ENCODE data around the gene CCDC171.

Gene CCDC171

DNA sequence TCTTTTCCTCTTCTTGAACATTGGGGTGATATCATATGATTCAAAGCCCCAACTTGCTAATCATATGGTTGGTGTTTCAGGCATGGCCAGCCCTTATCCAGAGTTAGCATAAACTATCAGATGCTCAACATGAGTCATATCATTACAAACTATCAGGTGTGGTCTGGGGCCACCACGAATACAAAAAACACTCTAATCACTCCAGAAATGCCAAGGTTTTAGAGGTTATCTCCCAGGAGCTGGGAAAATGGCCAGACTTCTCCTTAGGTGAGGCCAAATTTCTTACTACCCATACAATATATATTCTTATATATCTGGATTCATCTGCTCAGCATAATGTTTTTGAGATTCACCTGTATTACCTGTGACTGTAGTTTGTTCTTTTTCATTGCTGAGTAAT lies 210.5 kb downstream of the CCDC171 start:
- no peak for TF ChIP-seq EZH2 (IDR thresholded peaks at IDR 0.05; ENCODE audit: borderline replicate concordance, low read length)
- Histone ChIP-seq H3K9me2 (ENCODE audit: low read depth, low read length) (no peaks in the 10 kb centered on the region), H3K36me3 (ENCODE audit: insufficient read depth, low read length) (no peaks in the 10 kb centered on the region), H3K27me3 (ENCODE audit: insufficient read depth, low read length) (no peaks in the 10 kb centered on the region), H3K79me2 (ENCODE audit: insufficient read depth, low read length) (no peaks in the 10 kb centered on the region), H4K20me1 (ENCODE audit: insufficient read depth, low read length) (no peaks in the 10 kb centered on the region), H3K4me2 (ENCODE audit: low read length) (no peak overlapping the region), H3K27ac (ENCODE audit: low read depth, low read length, poor library complexity, severe bottlenecking) (no peak overlapping the region), H3K4me3 (ENCODE audit: low read depth, low read length, poor library complexity, severe bottlenecking) (no peak overlapping the region), H2AFZ (ENCODE audit: low read length) (no peak overlapping the region), H3K9me3 (ENCODE audit: low read length) (no peaks in the 10 kb centered on the region), H3K9ac (ENCODE audit: low read length) (no peak overlapping the region), H3F3A (ENCODE audit: insufficient read depth, low read length) (no peaks in the 10 kb centered on the region), H3K4me1 (ENCODE audit: insufficient read depth, low read length, severe bottlenecking) (no peaks in the 10 kb centered on the region)

GRCh38 chr9:15764131-15764530 lies 211.3 kb downstream of the CCDC171 start:
- H3K9me3 ChIP-seq (ENCODE audit: low read length), result no peaks in the 10 kb centered on the region
- H4K20me1 ChIP-seq (ENCODE audit: insufficient read depth, low read length), result no peaks in the 10 kb centered on the region

DNA sequence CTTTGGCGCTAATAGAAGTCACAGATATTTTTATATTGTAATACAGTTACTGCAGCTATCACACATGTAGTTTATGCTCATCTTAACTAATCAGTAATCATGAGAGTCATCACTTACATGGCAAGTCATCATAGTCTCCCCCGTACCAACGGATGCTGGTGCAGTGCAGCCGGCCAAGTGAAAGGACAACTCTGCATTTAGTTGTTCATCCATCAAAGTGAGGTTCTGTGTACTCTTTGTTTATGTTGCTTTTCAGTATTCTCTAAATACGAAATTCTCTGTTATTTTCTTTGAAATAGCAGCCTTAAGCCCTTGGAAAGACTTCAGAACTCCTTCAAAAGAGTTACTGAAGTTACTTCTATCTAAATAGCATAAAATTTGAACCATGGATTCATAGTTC lies 216.7 kb downstream of the CCDC171 start:
- Histone ChIP-seq H3K9me2 (ENCODE audit: low read depth, low read length) (no peaks in the 10 kb centered on the region), H2AFZ (ENCODE audit: low read length) (no peak overlapping the region), H3K9ac (ENCODE audit: low read length) (no peak overlapping the region), H3K27me3 (ENCODE audit: insufficient read depth, low read length) (no peaks in the 10 kb centered on the region), H3K9me3 (ENCODE audit: low read length) (no peaks in the 10 kb centered on the region), H3K4me2 (ENCODE audit: low read length) (no peak overlapping the region), H4K20me1 (ENCODE audit: insufficient read depth, low read length) (no peaks in the 10 kb centered on the region), H3K4me3 (ENCODE audit: low read depth, low read length, poor library complexity, severe bottlenecking) (no peak overlapping the region), H3K79me2 (ENCODE audit: insufficient read depth, low read length) (no peaks in the 10 kb centered on the region), H3K27ac (ENCODE audit: low read depth, low read length, poor library complexity, severe bottlenecking) (no peak overlapping the region), H3K4me1 (ENCODE audit: insufficient read depth, low read length, severe bottlenecking) (no peaks in the 10 kb centered on the region), H3K36me3 (ENCODE audit: insufficient read depth, low read length) (no peaks in the 10 kb centered on the region), H3F3A (ENCODE audit: insufficient read depth, low read length) (no peaks in the 10 kb centered on the region)
- no peak for TF ChIP-seq EZH2 (IDR thresholded peaks at IDR 0.05; ENCODE audit: borderline replicate concordance, low read length)
- TF ChIP-seq, protein P1, sequence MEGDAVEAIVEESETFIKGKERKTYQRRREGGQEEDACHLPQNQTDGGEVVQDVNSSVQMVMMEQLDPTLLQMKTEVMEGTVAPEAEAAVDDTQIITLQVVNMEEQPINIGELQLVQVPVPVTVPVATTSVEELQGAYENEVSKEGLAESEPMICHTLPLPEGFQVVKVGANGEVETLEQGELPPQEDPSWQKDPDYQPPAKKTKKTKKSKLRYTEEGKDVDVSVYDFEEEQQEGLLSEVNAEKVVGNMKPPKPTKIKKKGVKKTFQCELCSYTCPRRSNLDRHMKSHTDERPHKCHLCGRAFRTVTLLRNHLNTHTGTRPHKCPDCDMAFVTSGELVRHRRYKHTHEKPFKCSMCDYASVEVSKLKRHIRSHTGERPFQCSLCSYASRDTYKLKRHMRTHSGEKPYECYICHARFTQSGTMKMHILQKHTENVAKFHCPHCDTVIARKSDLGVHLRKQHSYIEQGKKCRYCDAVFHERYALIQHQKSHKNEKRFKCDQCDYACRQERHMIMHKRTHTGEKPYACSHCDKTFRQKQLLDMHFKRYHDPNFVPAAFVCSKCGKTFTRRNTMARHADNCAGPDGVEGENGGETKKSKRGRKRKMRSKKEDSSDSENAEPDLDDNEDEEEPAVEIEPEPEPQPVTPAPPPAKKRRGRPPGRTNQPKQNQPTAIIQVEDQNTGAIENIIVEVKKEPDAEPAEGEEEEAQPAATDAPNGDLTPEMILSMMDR (IDR thresholded peaks at IDR 0.05; ENCODE audit: low read length), result no peak

More at GRCh38 chr9:15764131-15764530, 211.3 kb downstream of the CCDC171 start:
- TF ChIP-seq, protein P1 (IDR thresholded peaks at IDR 0.05; ENCODE audit: low read length), result no peak
- no peak for TF ChIP-seq EZH2 (IDR thresholded peaks at IDR 0.05; ENCODE audit: borderline replicate concordance, low read length)
- H3K9ac ChIP-seq (ENCODE audit: low read length), result no peak overlapping the region
- no peak overlapping the region for H2AFZ ChIP-seq (ENCODE audit: low read length)
- H3K4me3 ChIP-seq (ENCODE audit: low read depth, low read length, poor library complexity, severe bottlenecking), result no peak overlapping the region
- no peaks in the 10 kb centered on the region for H3F3A ChIP-seq (ENCODE audit: insufficient read depth, low read length)
- H3K27me3 ChIP-seq (ENCODE audit: insufficient read depth, low read length), result no peaks in the 10 kb centered on the region
- no peak overlapping the region for H3K4me2 ChIP-seq (ENCODE audit: low read length)
- H3K36me3 ChIP-seq (ENCODE audit: insufficient read depth, low read length), result no peaks in the 10 kb centered on the region
- H3K27ac ChIP-seq (ENCODE audit: low read depth, low read length, poor library complexity, severe bottlenecking), result no peak overlapping the region
- no peaks in the 10 kb centered on the region for H3K9me2 ChIP-seq (ENCODE audit: low read depth, low read length)
- H3K79me2 ChIP-seq (ENCODE audit: insufficient read depth, low read length), result no peaks in the 10 kb centered on the region
- H3K4me1 ChIP-seq (ENCODE audit: insufficient read depth, low read length, severe bottlenecking), result no peaks in the 10 kb centered on the region

- Histone ChIP-seq H3K4me3 (ENCODE audit: low read depth, low read length, poor library complexity, severe bottlenecking) (no peak overlapping the region), H4K20me1 (ENCODE audit: insufficient read depth, low read length) (no peaks in the 10 kb centered on the region), H3K27ac (ENCODE audit: low read depth, low read length, poor library complexity, severe bottlenecking) (no peak overlapping the region), H3K36me3 (ENCODE audit: insufficient read depth, low read length) (no peaks in the 10 kb centered on the region), H2AFZ (ENCODE audit: low read length) (no peak overlapping the region), H3K4me2 (ENCODE audit: low read length) (no peak overlapping the region), H3K27me3 (ENCODE audit: insufficient read depth, low read length) (no peaks in the 10 kb centered on the region), H3K9me2 (ENCODE audit: low read depth, low read length) (no peaks in the 10 kb centered on the region), H3F3A (ENCODE audit: insufficient read depth, low read length) (no peaks in the 10 kb centered on the region), H3K9me3 (ENCODE audit: low read length) (no peaks in the 10 kb centered on the region), H3K79me2 (ENCODE audit: insufficient read depth, low read length) (no peaks in the 10 kb centered on the region), H3K9ac (ENCODE audit: low read length) (no peak overlapping the region), H3K4me1 (ENCODE audit: insufficient read depth, low read length, severe bottlenecking) (no peaks in the 10 kb centered on the region)
- TF ChIP-seq EZH2 (IDR thresholded peaks at IDR 0.05; ENCODE audit: borderline replicate concordance, low read length), result no peak
- TF ChIP-seq, protein P1 (IDR thresholded peaks at IDR 0.05; ENCODE audit: low read length), result no peak
Measured at GRCh38 chr9:15778861-15779260, 226.0 kb downstream of the CCDC171 start.

Data from OCI-LY1 (cell line).